ENCODE results near the gene KIAA1217.

Gene KIAA1217

DNA sequence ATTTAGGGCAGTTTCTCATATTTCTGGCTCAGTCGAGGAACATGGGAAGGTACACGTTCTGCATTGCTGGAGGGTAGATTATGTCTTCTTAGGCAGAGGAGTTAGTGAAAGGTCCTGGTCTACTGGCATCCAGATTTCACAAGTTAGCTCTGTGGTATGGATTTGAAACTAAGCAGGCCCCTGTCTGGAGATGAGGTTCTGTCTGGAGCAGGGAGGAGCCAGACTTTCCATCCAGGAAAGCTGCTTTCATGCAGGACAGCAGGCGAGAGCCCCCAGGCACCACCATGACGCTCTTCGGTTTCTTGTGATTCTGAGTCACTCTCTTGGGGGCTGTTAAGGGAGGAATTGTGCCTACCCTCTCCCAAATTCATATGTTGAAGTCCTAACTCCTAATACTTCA is 184.3 kb downstream of the KIAA1217 start:
- no peak overlapping the region for H2AFZ ChIP-seq (ENCODE audit: low read length)
- H3K36me3 ChIP-seq (ENCODE audit: insufficient read depth, low read length) = no peaks in the 10 kb centered on the region
- no peak overlapping the region for H3K27ac ChIP-seq (ENCODE audit: low read depth, low read length, poor library complexity, severe bottlenecking)
- no peaks in the 10 kb centered on the region for H3K9me3 ChIP-seq (ENCODE audit: low read length)
- TF ChIP-seq CTCF (IDR thresholded peaks at IDR 0.05; ENCODE audit: low read length) (no peak), EZH2 (IDR thresholded peaks at IDR 0.05; ENCODE audit: borderline replicate concordance, low read length) (no peak)
- H3K9ac ChIP-seq (ENCODE audit: low read length) = no peak overlapping the region
- no peaks in the 10 kb centered on the region for H3K79me2 ChIP-seq (ENCODE audit: insufficient read depth, low read length)
- H3K4me3 ChIP-seq (ENCODE audit: low read depth, low read length, poor library complexity, severe bottlenecking) = no peak overlapping the region
- no peaks in the 10 kb centered on the region for H3K9me2 ChIP-seq (ENCODE audit: low read depth, low read length)
- H3K4me1 ChIP-seq (ENCODE audit: insufficient read depth, low read length, severe bottlenecking) = no peaks in the 10 kb centered on the region
- H3F3A ChIP-seq (ENCODE audit: insufficient read depth, low read length) = no peaks in the 10 kb centered on the region
- no peaks in the 10 kb centered on the region for H4K20me1 ChIP-seq (ENCODE audit: insufficient read depth, low read length)
- H3K4me2 ChIP-seq (ENCODE audit: low read length) = no peak overlapping the region
- no peaks in the 10 kb centered on the region for H3K27me3 ChIP-seq (ENCODE audit: insufficient read depth, low read length)

DNA sequence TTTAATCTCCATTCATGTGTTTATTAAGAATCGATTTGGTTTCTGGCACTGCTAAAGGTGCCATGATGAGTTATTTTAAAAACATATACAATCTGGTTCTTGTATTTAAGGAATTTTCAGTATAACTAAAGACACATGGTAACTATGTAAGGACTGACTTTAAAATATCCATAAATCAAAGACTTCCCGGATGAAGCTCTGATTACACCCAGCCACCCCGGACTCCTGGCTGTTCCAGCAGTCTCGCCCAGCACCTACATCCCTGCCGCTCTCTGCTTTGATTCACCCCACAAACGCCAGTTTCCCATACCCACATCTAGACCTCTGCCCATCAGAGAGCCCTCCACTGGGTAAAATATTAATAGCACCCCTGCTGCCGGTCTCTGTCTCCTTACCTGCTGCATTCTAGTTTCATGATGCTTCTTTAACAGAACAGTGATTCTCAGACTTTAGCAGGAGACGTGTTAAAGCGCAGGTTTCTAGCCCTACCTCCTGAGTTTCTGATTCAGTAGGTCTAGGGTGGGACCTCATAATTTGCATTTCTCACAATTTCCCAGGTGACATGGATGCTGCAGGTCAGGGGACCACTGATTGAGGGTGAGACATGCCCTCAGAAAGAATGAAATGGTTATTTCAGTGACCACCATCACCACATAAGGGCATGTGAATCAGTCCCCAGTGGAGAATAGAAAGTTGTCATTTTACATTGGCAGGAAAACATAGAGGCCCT is 185.7 kb downstream of the KIAA1217 start:
- Histone ChIP-seq H3K79me2 (ENCODE audit: insufficient read depth, low read length) (no peaks in the 10 kb centered on the region), H3F3A (ENCODE audit: insufficient read depth, low read length) (no peaks in the 10 kb centered on the region), H3K36me3 (ENCODE audit: insufficient read depth, low read length) (no peaks in the 10 kb centered on the region), H3K4me3 (ENCODE audit: low read depth, low read length, poor library complexity, severe bottlenecking) (no peak overlapping the region), H3K9me2 (ENCODE audit: low read depth, low read length) (no peaks in the 10 kb centered on the region), H3K9me3 (ENCODE audit: low read length) (no peaks in the 10 kb centered on the region), H2AFZ (ENCODE audit: low read length) (no peak overlapping the region), H3K4me1 (ENCODE audit: insufficient read depth, low read length, severe bottlenecking) (no peaks in the 10 kb centered on the region), H3K9ac (ENCODE audit: low read length) (no peak overlapping the region), H3K4me2 (ENCODE audit: low read length) (no peak overlapping the region), H4K20me1 (ENCODE audit: insufficient read depth, low read length) (no peaks in the 10 kb centered on the region), H3K27ac (ENCODE audit: low read depth, low read length, poor library complexity, severe bottlenecking) (no peak overlapping the region), H3K27me3 (ENCODE audit: insufficient read depth, low read length) (no peaks in the 10 kb centered on the region)
- TF ChIP-seq CTCF (IDR thresholded peaks at IDR 0.05; ENCODE audit: low read length) (no peak), EZH2 (IDR thresholded peaks at IDR 0.05; ENCODE audit: borderline replicate concordance, low read length) (no peak)

DNA sequence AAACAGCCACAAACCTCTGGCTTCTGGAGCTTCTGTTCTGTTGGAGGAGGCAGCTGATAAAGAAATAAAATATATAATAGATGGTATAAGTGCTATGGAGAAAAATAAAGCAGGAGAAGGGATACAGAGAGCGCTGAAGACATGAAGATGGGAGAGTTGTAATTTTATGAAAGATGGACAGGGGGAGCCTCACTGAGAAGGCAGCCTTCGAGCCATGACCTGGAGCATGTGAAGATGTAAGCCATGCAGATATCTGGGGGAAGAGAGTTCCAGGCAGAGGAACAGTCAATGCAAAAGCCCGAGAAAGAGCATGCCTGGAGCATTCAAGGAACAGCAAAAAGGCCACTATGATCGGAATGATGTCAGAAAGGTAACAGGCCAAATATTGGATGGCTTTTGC is 187.5 kb downstream of the KIAA1217 start:
- no peaks in the 10 kb centered on the region for H3K27me3 ChIP-seq (ENCODE audit: insufficient read depth, low read length)
- H3K36me3 ChIP-seq (ENCODE audit: insufficient read depth, low read length) = no peaks in the 10 kb centered on the region
- H3F3A ChIP-seq (ENCODE audit: insufficient read depth, low read length) = no peaks in the 10 kb centered on the region
- no peak overlapping the region for H3K4me2 ChIP-seq (ENCODE audit: low read length)
- no peak for TF ChIP-seq EZH2 (IDR thresholded peaks at IDR 0.05; ENCODE audit: borderline replicate concordance, low read length)
- TF ChIP-seq CTCF (IDR thresholded peaks at IDR 0.05; ENCODE audit: low read length) = no peak
- H3K9ac ChIP-seq (ENCODE audit: low read length) = no peak overlapping the region
- H3K27ac ChIP-seq (ENCODE audit: low read depth, low read length, poor library complexity, severe bottlenecking) = no peak overlapping the region
- H4K20me1 ChIP-seq (ENCODE audit: insufficient read depth, low read length) = no peaks in the 10 kb centered on the region
- no peaks in the 10 kb centered on the region for H3K4me1 ChIP-seq (ENCODE audit: insufficient read depth, low read length, severe bottlenecking)
- H3K4me3 ChIP-seq (ENCODE audit: low read depth, low read length, poor library complexity, severe bottlenecking) = no peak overlapping the region
- no peaks in the 10 kb centered on the region for H3K9me3 ChIP-seq (ENCODE audit: low read length)
- H2AFZ ChIP-seq (ENCODE audit: low read length) = no peak overlapping the region
- no peaks in the 10 kb centered on the region for H3K9me2 ChIP-seq (ENCODE audit: low read depth, low read length)
- H3K79me2 ChIP-seq (ENCODE audit: insufficient read depth, low read length) = no peaks in the 10 kb centered on the region
